ENCODE data around the gene PC.

PC gene

DNA sequence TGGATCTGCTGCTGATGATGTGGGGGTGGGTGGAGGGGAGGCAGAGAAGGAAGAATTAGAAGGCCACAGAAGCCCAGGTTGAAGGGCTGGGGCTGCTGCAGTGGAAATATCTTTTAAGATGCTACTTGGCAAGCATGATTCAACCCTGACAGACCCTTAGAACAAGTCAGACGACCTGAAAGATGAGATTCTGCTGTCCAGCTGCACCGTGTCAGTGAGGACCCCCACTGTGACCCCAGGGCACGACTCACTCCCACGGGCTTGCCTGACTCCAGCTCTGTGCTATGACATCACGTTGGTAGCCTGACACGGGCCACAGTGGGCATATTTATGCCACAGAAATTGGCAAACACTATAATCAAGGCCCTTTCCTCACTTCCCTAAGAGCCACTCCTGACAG is 65.3 kb downstream of the PC start:
- TF ChIP-seq TEAD4 (IDR thresholded peaks at IDR 0.05) (no peak), CREB1 (IDR thresholded peaks at IDR 0.05; ENCODE audit: low read depth) (no peak), RAD21 (IDR thresholded peaks at IDR 0.05; ENCODE audit: low read depth) (no peak), EGR1 (IDR thresholded peaks at IDR 0.05) (no peak), NFIC (IDR thresholded peaks at IDR 0.05) (no peak), TAF1 (IDR thresholded peaks at IDR 0.05; ENCODE audit: low read depth) (no peak), CEBPB (IDR thresholded peaks at IDR 0.05) (no peak), ZBTB7A (IDR thresholded peaks at IDR 0.05; ENCODE audit: low read depth) (no peak), YY1 (IDR thresholded peaks at IDR 0.05; ENCODE audit: low read depth) (no peak), TCF12 (IDR thresholded peaks at IDR 0.05; ENCODE audit: low read depth) (no peak), EP300 (IDR thresholded peaks at IDR 0.05; ENCODE audit: borderline replicate concordance) (no peak), FOXM1 (IDR thresholded peaks at IDR 0.05; ENCODE audit: borderline replicate concordance, low read depth) (no peak)
- TF ChIP-seq, protein P1, sequence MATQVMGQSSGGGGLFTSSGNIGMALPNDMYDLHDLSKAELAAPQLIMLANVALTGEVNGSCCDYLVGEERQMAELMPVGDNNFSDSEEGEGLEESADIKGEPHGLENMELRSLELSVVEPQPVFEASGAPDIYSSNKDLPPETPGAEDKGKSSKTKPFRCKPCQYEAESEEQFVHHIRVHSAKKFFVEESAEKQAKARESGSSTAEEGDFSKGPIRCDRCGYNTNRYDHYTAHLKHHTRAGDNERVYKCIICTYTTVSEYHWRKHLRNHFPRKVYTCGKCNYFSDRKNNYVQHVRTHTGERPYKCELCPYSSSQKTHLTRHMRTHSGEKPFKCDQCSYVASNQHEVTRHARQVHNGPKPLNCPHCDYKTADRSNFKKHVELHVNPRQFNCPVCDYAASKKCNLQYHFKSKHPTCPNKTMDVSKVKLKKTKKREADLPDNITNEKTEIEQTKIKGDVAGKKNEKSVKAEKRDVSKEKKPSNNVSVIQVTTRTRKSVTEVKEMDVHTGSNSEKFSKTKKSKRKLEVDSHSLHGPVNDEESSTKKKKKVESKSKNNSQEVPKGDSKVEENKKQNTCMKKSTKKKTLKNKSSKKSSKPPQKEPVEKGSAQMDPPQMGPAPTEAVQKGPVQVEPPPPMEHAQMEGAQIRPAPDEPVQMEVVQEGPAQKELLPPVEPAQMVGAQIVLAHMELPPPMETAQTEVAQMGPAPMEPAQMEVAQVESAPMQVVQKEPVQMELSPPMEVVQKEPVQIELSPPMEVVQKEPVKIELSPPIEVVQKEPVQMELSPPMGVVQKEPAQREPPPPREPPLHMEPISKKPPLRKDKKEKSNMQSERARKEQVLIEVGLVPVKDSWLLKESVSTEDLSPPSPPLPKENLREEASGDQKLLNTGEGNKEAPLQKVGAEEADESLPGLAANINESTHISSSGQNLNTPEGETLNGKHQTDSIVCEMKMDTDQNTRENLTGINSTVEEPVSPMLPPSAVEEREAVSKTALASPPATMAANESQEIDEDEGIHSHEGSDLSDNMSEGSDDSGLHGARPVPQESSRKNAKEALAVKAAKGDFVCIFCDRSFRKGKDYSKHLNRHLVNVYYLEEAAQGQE (IDR thresholded peaks at IDR 0.05; ENCODE audit: low read depth): no peak
- TF ChIP-seq, protein P2, sequence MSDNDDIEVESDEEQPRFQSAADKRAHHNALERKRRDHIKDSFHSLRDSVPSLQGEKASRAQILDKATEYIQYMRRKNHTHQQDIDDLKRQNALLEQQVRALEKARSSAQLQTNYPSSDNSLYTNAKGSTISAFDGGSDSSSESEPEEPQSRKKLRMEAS (IDR thresholded peaks at IDR 0.05): no peak
- TF ChIP-seq, protein P3, sequence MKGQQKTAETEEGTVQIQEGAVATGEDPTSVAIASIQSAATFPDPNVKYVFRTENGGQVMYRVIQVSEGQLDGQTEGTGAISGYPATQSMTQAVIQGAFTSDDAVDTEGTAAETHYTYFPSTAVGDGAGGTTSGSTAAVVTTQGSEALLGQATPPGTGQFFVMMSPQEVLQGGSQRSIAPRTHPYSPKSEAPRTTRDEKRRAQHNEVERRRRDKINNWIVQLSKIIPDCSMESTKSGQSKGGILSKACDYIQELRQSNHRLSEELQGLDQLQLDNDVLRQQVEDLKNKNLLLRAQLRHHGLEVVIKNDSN (IDR thresholded peaks at IDR 0.05): no peak

DNA sequence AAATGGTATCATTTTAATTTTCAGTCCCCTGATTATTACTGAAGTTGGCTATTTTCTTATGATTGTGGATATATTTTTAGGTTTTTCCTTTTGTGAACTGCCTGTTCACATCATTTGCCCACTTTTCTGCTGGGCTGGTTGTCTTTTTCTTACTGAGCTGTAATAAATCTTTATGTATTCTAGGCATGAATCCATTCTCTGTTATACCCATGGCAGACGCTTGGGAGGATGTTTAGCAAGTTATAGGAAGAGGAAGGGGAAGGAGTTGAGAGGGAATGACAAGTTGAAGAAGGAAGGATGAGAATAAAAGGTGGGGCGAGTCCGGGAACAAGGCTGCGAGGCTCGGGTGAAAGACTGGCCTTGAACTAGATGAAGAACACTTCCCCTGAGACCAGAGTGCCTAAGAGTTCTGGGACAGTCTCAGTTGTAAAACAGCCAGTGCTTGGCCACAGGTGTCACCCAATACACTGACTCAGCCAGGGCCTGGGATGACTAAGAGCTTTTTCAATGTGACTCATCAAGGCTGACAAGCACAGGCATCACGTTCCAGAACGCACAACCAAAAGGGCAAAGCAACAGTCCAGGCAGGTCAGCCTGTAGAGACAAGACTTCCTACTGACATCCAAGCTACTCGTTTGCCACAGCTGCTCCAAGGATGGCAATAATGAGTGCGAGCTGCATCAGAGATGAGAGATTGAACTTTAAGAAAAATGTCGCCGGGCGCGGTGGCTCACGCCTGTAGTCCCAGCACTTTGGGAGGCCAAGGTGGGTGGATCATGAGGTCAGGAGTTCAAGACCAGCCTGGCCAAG is 66.1 kb downstream of the PC start:
- TF ChIP-seq, protein P2 (IDR thresholded peaks at IDR 0.05): peak; percentile 65
- TF ChIP-seq TCF12 (IDR thresholded peaks at IDR 0.05; ENCODE audit: low read depth): peak; percentile 81
- TF ChIP-seq, protein P1 (IDR thresholded peaks at IDR 0.05; ENCODE audit: low read depth): no peak
- TF ChIP-seq, protein P3 (IDR thresholded peaks at IDR 0.05): no peak
- peak; percentile 19; the same call in 1 of the 2 replicates for TF ChIP-seq NFIC (IDR thresholded peaks at IDR 0.05)

DNA sequence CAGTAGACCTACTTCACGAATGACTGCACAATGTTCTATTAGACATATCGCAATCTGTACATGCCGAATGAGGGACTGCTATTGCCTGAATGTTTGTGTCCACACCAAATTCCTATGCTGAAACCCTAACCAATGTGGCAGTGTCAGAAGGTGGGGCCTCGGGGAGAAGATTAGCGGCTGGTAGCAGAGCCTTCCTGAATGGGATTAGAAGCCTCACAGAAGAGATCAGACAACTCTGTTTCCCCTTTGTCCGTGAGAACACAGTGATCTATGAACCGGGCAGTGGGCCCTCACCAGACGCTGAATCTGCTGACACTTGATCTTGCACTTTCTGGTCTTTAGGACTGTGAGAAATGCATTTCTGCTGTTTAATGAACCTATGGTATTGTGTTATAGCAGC is 68.2 kb downstream of the PC start:
- TF ChIP-seq, protein P3 (IDR thresholded peaks at IDR 0.05): no peak
- peak; percentile 76 for TF ChIP-seq EP300 (IDR thresholded peaks at IDR 0.05; ENCODE audit: borderline replicate concordance)
- TF ChIP-seq TAF1 (IDR thresholded peaks at IDR 0.05; ENCODE audit: low read depth): no peak
- peak; percentile 69 for TF ChIP-seq TEAD4 (IDR thresholded peaks at IDR 0.05)
- TF ChIP-seq TCF12 (IDR thresholded peaks at IDR 0.05; ENCODE audit: low read depth): peak; percentile 59; the same call in 1 of the 2 replicates

DNA sequence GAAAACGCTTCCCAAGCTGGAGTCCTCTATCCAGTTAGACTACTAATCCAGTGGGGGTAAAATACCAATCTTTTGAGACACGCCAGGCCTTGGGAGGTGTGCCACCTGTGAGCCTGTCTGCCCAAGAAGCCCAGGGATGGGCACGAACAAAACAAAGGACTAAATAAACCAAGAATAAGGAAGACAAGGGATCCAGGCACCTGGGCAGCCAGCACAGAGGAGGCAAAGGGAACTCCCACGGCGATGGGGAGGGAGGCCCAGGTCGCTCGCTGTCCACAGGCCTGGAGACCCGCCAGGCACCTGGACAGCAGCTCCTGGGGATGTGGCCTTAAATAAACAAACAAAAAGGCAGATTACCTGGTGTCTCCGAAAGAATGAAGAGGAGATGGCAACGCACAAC is 69.9 kb downstream of the PC start:
- no peak for TF ChIP-seq NFIC (IDR thresholded peaks at IDR 0.05)
- no peak for TF ChIP-seq FOXM1 (IDR thresholded peaks at IDR 0.05; ENCODE audit: borderline replicate concordance, low read depth)
- no peak for TF ChIP-seq ZBTB7A (IDR thresholded peaks at IDR 0.05; ENCODE audit: low read depth)

DNA sequence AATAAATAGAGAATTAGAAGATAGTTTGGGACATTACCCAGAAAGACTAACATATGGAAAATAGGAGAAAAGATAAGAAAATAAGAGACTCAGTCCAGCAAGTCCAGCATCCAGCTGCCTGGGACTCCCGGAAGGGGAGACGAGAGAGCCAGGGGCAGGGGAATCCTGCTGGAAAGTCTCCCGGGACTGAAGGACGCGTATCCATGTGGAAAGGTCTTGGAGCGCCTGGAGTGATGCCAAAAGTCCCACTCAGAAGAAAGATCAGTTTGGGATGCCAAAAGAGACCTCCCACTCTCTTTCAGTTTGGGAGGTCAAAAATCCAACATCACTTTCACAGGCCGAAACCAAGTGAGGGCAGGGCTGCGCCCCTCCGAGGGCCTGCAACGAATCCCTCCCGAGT is 70.7 kb downstream of the PC start:
- no peak for TF ChIP-seq CEBPB (IDR thresholded peaks at IDR 0.05)
- TF ChIP-seq NFIC (IDR thresholded peaks at IDR 0.05): no peak
- TF ChIP-seq ZBTB7A (IDR thresholded peaks at IDR 0.05; ENCODE audit: low read depth): no peak
- no peak for TF ChIP-seq EP300 (IDR thresholded peaks at IDR 0.05; ENCODE audit: borderline replicate concordance)
- TF ChIP-seq, protein P2 (IDR thresholded peaks at IDR 0.05): no peak
- TF ChIP-seq YY1 (IDR thresholded peaks at IDR 0.05; ENCODE audit: low read depth): no peak

All from Ishikawa (cell line).